NCI-H2171 (cell line): ENCODE results near the gene WDTC1.
"Not testable (repeated sequence)": the region's sequence is repeated elsewhere in the genome, so short reads cannot be mapped to it uniquely, and the experiment has no call there.

ENCODE experiments used
- DNase-seq: peaks from one replicate; lab custom pipeline; 2025; lab: John Stamatoyannopoulos, UW

WDTC1 gene

GRCh38 chr1:27246194-27246593 lies 11.8 kb downstream of the WDTC1 start:
- DNase-seq: no peak

DNA sequence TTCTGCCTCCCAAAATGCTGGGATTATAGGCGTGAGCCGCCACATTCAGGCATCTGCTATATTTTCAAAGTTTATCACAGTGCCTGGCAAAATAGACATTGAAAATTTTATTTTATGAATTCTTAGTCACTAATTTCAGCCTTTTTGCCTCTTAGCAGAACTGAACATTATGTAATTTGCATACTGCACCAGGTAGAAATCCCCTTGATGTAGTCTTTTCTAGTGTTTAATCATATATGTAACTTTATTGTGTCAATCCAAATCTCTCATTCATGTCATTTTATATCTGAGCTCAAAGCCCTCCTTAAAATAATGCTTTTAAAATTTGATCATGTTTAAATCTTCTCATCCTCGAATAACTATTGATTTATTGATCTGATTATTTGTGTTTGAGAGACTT lies 19.2 kb downstream of the WDTC1 start:
- no peak for DNase-seq

GRCh38 chr1:27255136-27255535 lies 20.7 kb downstream of the WDTC1 start:
- no peak for DNase-seq

DNA sequence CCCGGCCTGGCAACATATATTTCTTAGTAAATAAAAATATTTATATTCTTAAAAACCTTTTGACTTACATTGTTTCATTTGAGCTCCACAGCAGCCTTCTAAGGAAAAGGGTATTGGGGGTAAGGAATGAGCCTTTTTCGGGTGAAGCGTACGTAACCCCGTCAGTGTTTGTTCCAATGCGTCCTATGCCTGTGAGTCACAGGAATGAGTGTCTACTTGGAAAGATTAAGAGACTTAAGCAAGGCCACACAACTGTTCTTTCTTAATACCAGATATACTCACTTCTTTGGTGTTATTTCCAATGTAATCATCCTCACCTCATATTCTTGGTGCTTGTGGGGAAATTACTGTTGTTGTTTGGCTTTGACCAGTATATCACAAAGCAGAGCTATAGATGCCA lies 22.7 kb downstream of the WDTC1 start:
- DNase-seq: no peak

DNA sequence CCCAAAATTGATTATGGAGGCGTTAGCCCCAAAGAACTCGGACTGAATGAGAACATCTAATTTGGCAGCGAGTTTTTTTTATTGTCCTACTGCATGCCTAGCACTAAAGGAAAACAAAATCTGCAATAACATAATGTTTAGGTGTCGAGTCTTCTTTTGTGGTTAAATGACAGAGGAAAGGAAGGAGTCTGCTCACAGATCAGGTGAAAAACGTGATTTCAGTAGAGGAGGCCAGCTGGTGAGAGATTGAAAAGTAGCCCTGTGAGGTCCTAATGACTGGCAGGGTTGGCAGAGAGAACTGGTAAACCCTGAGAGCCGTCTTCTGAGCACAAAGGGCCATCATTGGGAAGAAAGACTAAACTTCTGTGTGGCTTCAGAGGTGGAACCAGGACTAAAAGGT lies 24.2 kb downstream of the WDTC1 start:
- no peak for DNase-seq

DNA sequence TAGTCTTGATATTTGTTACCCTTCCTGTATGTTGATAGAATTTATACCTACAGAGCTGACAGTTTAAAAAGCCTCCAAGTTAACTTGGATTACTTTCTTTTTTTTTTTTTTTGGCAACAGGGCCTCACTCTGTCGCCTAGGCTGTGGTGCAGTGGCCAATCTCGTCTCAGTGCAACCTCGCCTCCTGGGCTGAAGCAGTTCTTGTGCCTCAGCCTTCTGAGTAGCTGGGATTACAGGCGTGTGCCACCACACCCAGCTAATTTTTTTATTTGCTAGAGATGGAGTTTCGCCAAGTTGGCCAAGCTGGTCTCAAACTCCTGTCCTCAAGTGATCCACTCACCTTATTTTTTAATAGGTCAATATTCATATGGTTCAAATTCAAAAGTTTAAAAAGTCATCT lies 32.7 kb downstream of the WDTC1 start:
- no peak for DNase-seq

DNA sequence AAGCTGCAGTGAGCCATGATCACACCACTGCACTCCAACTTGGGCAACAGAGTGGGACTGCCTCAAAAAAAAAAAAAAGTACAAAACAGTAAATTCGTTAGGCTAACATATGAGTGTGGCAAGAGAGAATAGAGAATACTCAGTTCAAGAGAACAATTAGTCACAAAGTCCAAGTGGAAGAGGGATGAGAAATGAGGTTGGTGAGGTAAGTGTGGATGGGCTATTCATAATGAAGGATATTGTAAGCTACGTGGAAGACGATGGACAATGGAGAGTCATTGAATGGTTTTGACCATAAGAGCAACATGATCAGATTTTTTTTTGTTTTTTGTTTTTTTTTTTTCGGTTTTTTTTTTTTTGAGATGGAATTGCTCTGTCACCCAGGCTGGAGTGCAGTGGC lies 34.8 kb downstream of the WDTC1 start:
- no peak for DNase-seq

DNA sequence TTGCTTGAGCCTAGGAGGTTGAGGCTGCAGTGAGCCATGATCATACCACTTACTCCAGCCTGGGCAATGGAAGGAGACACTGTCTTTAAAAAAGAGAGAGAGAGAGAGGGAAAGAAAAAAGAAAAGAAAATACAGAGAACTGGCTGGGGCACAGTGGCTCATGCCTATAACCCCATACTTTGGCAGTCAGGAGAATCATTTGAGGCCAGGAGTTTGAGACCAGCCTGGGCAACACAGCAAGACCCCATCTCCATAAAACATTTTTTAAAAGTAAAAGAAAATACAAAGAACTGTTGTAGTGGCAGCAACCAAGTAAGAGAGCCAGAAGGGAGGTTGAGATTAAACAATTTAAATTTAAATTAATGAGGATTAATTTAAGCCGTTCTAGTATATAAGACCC lies 39.8 kb downstream of the WDTC1 start:
- no peak for DNase-seq

DNA sequence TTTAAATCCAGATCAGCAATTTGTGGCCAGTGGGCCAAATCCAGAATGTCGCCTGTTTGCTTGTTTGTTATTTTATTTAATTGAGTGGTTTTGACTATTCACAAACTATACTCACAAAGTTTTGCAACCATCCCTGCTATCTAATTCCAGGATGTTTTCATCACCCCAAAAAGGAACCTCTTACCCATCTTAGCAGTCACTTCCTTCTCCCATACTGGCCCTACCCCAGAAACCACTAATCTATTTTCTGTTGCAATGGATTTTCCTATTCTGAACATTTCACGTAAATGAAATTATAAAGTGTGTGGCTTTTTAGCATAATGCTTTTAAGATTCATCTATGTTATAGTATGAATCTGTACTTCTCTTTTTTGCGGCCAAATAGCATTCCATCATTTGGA lies 41.3 kb downstream of the WDTC1 start:
- DNase-seq: no peak

DNA sequence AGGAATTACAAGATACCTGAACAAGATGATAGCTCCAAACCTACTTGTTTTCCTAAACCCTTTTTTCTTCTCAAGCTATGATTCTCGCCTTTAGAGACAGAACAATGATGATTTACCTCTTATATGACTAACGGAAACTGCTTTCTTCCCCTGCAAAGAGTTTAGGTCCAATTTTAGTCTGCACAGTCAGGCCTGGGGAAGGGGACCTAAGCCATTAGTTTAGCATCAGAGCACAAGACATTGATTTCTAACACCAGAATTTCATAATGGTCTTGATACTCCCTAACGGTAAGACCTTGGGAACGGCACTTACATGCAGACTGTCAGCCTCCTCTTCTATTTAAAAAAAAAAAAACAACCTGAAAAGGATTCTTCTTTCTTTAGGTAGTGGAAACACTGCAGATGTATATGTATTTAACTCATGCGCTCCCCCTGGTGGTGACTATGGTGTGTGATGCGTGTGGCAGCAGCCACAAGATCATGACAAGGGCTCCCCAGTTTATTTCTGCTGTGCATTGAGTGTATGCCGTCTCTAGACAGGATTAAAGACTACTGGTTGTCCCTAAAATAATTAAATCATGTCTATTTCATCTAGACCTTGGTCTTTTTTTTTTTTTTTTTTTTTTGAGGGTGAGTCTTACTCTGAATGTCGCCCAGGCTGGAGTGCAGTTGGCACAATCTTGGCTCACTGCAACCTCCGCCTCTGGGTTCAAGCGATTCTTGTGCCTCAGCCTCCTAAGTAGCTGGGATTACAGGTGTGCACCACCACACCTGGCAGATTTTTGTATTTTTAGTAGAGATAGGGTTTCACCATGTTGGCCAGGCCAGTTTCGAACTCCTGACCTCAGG lies 50.2 kb downstream of the WDTC1 start:
- peak; percentile 82 for DNase-seq

DNA sequence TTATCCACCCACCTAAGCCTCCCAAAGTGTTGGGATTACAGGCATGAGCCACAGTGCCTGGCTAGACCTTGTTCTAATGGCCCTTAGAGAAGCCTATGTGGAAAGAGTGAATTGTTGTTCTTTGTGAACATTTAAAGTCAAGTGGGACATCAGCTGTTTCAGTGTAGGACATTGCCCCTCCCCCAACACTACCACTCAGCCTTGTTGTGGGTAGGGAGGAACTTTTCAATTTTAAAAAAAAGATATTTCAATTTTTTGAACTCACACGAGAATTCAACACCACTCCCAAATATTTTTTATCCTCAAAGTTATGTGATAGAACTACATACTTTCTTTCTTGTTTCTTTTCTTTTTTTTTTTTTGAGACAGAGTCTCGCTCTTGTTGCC lies 50.8 kb downstream of the WDTC1 start:
- DNase-seq: no peak

GRCh38 chr1:27285821-27286220 lies 51.4 kb downstream of the WDTC1 start:
- DNase-seq: not testable (repeated sequence)

DNA sequence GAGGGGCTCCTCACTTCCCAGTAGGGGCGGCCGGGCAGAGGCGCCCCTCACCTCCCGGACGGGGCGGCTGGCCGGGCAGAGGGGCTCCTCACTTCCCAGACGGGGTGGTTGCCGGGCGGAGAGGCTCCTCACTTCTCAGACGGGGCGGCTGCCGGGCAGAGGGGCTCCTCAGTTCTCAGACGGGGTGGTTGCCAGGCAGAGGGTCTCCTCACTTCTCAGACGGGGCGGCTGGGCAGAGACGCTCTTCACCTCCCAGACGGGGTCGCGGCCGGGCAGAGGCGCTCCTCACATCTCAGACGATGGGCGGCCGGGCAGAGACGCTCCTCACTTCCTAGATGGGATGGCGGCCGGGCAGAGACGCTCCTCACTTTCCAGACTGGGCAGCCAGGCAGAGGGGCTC lies 54.7 kb downstream of the WDTC1 start:
- not testable (repeated sequence) for DNase-seq

DNA sequence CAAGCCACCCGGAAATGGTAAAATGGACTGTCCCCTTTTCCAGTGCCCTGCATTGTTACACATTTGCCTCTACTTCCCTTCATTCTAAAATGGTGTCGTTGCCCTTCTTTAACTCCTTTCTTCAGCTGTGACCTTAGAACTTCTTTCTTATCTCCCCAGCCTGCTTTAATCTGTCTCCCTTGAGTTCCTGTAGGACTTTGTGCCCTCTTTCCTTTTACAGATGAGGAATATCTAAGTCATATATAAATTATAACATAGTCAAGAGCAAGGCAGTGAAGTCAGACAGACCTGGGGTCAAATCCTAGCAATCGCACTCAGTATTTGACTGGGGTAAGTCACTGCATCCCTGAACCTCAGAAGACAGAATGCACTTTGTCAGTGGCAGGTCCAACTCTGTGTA lies 56.1 kb downstream of the WDTC1 start:
- no peak for DNase-seq

- no peak for DNase-seq
These were observed 57.7 kb downstream of the WDTC1 start for GRCh38 chr1:27292106-27292505.

DNA sequence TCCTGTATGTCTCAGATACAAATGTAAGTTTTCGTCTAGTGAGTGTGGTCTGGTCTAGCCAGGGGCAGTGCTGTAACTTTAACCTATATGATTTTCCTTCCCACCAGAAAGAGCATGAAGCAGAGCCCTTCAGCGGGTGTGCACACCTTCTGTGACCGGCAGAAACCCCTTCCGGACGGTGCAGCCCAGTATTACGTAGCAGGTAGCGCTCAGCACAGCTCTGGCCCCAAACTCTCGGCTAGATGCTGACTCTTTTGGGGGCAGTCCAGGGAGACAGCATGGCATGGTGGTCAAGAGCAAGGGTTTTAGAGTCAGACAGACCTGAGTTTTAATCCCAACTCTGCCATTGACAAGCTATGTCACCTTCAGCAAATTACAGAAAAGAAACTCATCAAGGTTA lies 59.5 kb downstream of the WDTC1 start:
- no peak for DNase-seq

GRCh38 chr1:27296773-27297291 lies 62.4 kb downstream of the WDTC1 start:
- peak; percentile 47 for DNase-seq

DNA sequence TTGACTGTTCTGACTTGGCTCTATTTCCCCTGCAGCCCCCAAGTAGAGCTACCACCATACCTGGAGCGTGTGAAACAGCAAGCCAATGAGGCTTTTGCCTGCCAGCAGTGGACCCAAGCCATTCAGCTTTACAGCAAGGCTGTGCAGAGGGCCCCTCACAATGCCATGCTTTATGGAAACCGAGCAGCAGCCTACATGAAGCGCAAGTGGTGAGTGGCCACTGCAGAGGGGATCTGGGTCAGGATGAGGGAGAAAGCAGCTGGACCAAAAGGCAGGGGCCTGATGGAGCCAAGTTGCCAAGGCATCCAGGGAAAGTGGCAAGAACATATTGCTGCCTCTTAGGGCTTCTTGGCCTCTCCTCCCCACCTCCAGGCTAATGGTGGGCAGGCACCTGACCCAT lies 63.5 kb downstream of the WDTC1 start:
- DNase-seq: no peak

- DNase-seq: no peak
These were observed 64.4 kb downstream of the WDTC1 start for GRCh38 chr1:27298632-27299384.

GRCh38 chr1:27299385-27300271 lies 65.2 kb downstream of the WDTC1 start:
- DNase-seq: no peak

GRCh38 chr1:27300341-27301051 lies 66.1 kb downstream of the WDTC1 start:
- DNase-seq: peak; percentile 86

GRCh38 chr1:27301052-27301422 lies 66.6 kb downstream of the WDTC1 start:
- DNase-seq: no peak
